HG02798 (cell line): ENCODE measurements around the gene FAM107B.
A peak's percentile ranks its signal among the peaks of the same experiment; 100 is the strongest.

Experiments used
- ATAC-seq: cut with Tn5 transposase; IDR thresholded peaks from one replicate; pipeline ENCODE4 v1.9.1; 2021; ENCODE audit warnings: mild to moderate bottlenecking; ENCODE audit not compliant: unreplicated experiment, poor library complexity

The FAM107B gene

GRCh38 chr10:14588084-14588937, 186.4 kb downstream of the FAM107B start:
- ATAC-seq, result peak; percentile 67

GRCh38 chr10:14587540-14588083, 187.1 kb downstream of the FAM107B start:
- peak; percentile 4 for ATAC-seq

GRCh38 chr10:14586901-14587300, 187.8 kb downstream of the FAM107B start:
- ATAC-seq, result no peak

- no peak for ATAC-seq
Measured at GRCh38 chr10:14585287-14586193, 189.2 kb downstream of the FAM107B start.

GRCh38 chr10:14584661-14585060, 190.0 kb downstream of the FAM107B start:
- ATAC-seq, result no peak

GRCh38 chr10:14583967-14584366, 190.7 kb downstream of the FAM107B start:
- ATAC-seq, result no peak

GRCh38 chr10:14583252-14583651, 191.4 kb downstream of the FAM107B start:
- ATAC-seq, result peak; percentile 64

GRCh38 chr10:14581553-14582321, 193.0 kb downstream of the FAM107B start:
- ATAC-seq, result no peak

GRCh38 chr10:14580671-14581332, 193.9 kb downstream of the FAM107B start:
- no peak for ATAC-seq

GRCh38 chr10:14579405-14579804, 195.3 kb downstream of the FAM107B start:
- no peak for ATAC-seq

- ATAC-seq, result no peak
Measured at GRCh38 chr10:14578060-14578952, 196.4 kb downstream of the FAM107B start.

- no peak for ATAC-seq
Measured at GRCh38 chr10:14574885-14575284, 199.8 kb downstream of the FAM107B start.

GRCh38 chr10:14574291-14574690, 200.4 kb downstream of the FAM107B start:
- no peak for ATAC-seq

- no peak for ATAC-seq
Measured at GRCh38 chr10:14573666-14574261, 200.9 kb downstream of the FAM107B start.

GRCh38 chr10:14572811-14573210, 201.9 kb downstream of the FAM107B start:
- no peak for ATAC-seq

- peak; percentile 88 for ATAC-seq
Measured at GRCh38 chr10:14571866-14572507, 202.7 kb downstream of the FAM107B start.

GRCh38 chr10:14570800-14571199, 203.9 kb downstream of the FAM107B start:
- ATAC-seq, result no peak
